Measurements from ENCODE around the gene ROCK2. TPM values are rescaled to one million over a fixed set of nuclear protein-coding genes. Genes with fewer than 3 reads are reported as not detected.
A peak's percentile ranks its signal among the peaks of the same experiment; 100 is the strongest.

The ROCK2 gene
- total and polyA plus RNA-seq, 9 of the 15 experiments (the other 6 are each of a cell fraction or from before 2014, with no cell fraction given): 4.9 to 30.6 (median 14.3) TPM

DNA sequence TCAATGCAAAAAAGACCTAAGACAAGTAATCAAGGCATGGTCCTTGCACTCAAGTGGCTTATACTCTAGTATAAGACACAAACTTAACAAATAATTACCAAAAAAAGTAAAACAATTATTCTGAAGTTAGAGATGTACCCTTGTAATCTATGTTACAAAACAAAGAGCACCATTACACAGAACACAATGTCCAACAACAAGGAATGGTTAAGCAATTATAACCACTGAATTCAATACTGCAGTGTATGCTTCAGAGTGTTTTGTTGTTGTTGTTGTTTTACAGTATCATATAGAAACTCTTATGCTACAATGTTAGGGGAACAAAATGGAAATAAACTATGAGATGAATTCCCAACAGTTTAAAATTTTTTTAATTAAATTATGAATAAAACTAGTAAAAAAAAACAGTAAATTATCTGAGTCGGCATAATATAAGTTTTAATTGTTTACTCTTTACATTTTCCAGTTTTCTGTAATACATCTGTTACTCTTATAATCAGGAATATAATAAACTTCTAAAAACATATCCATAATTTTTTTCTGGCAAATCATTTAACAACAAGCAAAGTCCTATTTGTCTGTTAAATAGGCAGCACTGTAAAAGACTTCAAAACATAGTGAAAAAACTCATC, 29.2 kb downstream of the ROCK2 start:
- BruUV-seq (replicated peaks): no TSS peak
- FAIRE-seq: peak; percentile 48
- H3K4me1 ChIP-seq (replicated peaks in 1 of 2; ENCODE audit: control insufficient read depth in 2 of 2, insufficient read depth in 2 of 2, low read length in 2 of 2): peaks cover 0 to 8% of the 10 kb centered on the region in 2 experiments; a peak in 1 of 5 replicates
- TF ChIP-seq ZNF253 (CRISPR knock-in tag; conservative IDR thresholded peaks at IDR 0.05) (no peak), HNRNPUL1 (IDR thresholded peaks at IDR 0.05; ENCODE audit: low read length) (no peak), PHB2 (IDR thresholded peaks at IDR 0.05; ENCODE audit: low read depth) (no peak), STAT5A (IDR thresholded peaks at IDR 0.05; ENCODE audit: borderline replicate concordance, low read length) (no peak), GATA2 (CRISPR knock-in tag; IDR thresholded peaks at IDR 0.05) (no peak), TAL1 (IDR thresholded peaks at IDR 0.05) (no peak), MAFK (IDR thresholded peaks at IDR 0.05; ENCODE audit: low read length) (peak; percentile 68; the same call in 1 of the 2 replicates), E2F3 (CRISPR knock-in tag; IDR thresholded peaks at IDR 0.05) (no peak), TAF15 (IDR thresholded peaks at IDR 0.05; ENCODE audit: low read depth, low read length) (no peak), ZNF12 (CRISPR knock-in tag; IDR thresholded peaks at IDR 0.05) (no peak), STAG1 (CRISPR knock-in tag; IDR thresholded peaks at IDR 0.05; ENCODE audit: borderline replicate concordance) (no peak), ARHGAP35 (IDR thresholded peaks at IDR 0.05; ENCODE audit: partially characterized antibody) (no peak), RFX5 (IDR thresholded peaks at IDR 0.05; ENCODE audit: low read depth, low read length) (no peak), ZNF586 (CRISPR knock-in tag; conservative IDR thresholded peaks at IDR 0.05) (no peak), ZKSCAN3 (CRISPR knock-in tag; IDR thresholded peaks at IDR 0.05) (no peak), PML (IDR thresholded peaks at IDR 0.05; ENCODE audit: low read length) (no peak), SNIP1 (IDR thresholded peaks at IDR 0.05; ENCODE audit: low read depth) (no peak), KLF10 (CRISPR knock-in tag; IDR thresholded peaks at IDR 0.05) (no peak), SAP30 (IDR thresholded peaks at IDR 0.05; ENCODE audit: borderline replicate concordance, insufficient read depth, low read depth, low read length, poor library complexity, severe bottlenecking) (no peak), ZNF316 (IDR thresholded peaks at IDR 0.05) (peak; percentile 94)
- TF ChIP-seq, protein P1, sequence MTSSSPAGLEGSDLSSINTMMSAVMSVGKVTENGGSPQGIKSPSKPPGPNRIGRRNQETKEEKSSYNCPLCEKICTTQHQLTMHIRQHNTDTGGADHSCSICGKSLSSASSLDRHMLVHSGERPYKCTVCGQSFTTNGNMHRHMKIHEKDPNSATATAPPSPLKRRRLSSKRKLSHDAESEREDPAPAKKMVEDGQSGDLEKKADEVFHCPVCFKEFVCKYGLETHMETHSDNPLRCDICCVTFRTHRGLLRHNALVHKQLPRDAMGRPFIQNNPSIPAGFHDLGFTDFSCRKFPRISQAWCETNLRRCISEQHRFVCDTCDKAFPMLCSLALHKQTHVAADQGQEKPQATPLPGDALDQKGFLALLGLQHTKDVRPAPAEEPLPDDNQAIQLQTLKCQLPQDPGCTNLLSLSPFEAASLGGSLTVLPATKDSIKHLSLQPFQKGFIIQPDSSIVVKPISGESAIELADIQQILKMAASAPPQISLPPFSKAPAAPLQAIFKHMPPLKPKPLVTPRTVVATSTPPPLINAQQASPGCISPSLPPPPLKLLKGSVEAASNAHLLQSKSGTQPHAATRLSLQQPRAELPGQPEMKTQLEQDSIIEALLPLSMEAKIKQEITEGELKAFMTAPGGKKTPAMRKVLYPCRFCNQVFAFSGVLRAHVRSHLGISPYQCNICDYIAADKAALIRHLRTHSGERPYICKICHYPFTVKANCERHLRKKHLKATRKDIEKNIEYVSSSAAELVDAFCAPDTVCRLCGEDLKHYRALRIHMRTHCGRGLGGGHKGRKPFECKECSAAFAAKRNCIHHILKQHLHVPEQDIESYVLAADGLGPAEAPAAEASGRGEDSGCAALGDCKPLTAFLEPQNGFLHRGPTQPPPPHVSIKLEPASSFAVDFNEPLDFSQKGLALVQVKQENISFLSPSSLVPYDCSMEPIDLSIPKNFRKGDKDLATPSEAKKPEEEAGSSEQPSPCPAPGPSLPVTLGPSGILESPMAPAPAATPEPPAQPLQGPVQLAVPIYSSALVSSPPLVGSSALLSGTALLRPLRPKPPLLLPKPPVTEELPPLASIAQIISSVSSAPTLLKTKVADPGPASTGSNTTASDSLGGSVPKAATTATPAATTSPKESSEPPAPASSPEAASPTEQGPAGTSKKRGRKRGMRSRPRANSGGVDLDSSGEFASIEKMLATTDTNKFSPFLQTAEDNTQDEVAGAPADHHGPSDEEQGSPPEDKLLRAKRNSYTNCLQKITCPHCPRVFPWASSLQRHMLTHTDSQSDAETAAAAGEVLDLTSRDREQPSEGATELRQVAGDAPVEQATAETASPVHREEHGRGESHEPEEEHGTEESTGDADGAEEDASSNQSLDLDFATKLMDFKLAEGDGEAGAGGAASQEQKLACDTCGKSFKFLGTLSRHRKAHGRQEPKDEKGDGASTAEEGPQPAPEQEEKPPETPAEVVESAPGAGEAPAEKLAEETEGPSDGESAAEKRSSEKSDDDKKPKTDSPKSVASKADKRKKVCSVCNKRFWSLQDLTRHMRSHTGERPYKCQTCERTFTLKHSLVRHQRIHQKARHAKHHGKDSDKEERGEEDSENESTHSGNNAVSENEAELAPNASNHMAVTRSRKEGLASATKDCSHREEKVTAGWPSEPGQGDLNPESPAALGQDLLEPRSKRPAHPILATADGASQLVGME (CRISPR knock-in tag; IDR thresholded peaks at IDR 0.05): no peak

More for the DNA sequence above, 29.2 kb downstream of the ROCK2 start:
- no peaks in the 10 kb centered on the region for H3K9me3 ChIP-seq (replicated peaks; ENCODE audit: control insufficient read depth, insufficient read depth, low read depth, low read length)
- no peak overlapping the region for H3K4me3 ChIP-seq
- intact Hi-C loops (cut with micrococcal nuclease): no loop called here
- WGBS (ENCODE audit: insufficient coverage, low coverage, missing lambda C conversion rate): 86% methylated on average over 1 of the region's 1 CpG
- ChIA-PET CTCF (ENCODE audit: low intra/inter-chr PET ratio) (no interaction called here), POLR2A (interaction anchor here (0.6 to 1.4 kb wide), 2 partner anchors 29 to 372 kb away, joined by 3 to 4 read pairs; partner anchors contain the start of gene ROCK2)
- no peaks in the 10 kb centered on the region for H4K20me1 ChIP-seq (replicated peaks; ENCODE audit: control insufficient read depth, insufficient read depth, low read length)
- ATAC-seq (no peak), DNase-seq (ENCODE audit: extremely low read depth in 1 of 4, low spot score in 3 of 4) (no peak)
- H3K79me2 ChIP-seq (ENCODE audit: control insufficient read depth, insufficient read depth, low read length): peaks cover 71% of the 10 kb centered on the region
- H3K27ac ChIP-seq (ENCODE audit: extremely low read depth, low read depth, low read length): no peak overlapping the region
- H3K9me1 ChIP-seq (ENCODE audit: control insufficient read depth, insufficient read depth, low read length): no peaks in the 10 kb centered on the region
- no peak overlapping the region for H3K4me2 ChIP-seq (ENCODE audit: insufficient read depth, low read length)
- in situ Hi-C loops (cut with MboI): no loop called here
- H3K27me3 ChIP-seq (ENCODE audit: control insufficient read depth in 2 of 2, insufficient read depth in 2 of 2, low read length in 2 of 2): no peaks in the 10 kb centered on the region
- no peak overlapping the region for H3K9ac ChIP-seq (ENCODE audit: insufficient read depth in 1 of 2, low read depth in 2 of 2, low read length in 2 of 2)
- no peaks in the 10 kb centered on the region for H3K36me3 ChIP-seq (ENCODE audit: control insufficient read depth, insufficient read depth, low read length)
- no peak overlapping the region for H2AFZ ChIP-seq (ENCODE audit: low read depth, low read length)
